Smooth muscle cell (in vitro differentiated cells): ENCODE data around the gene MINDY4. TPM values are rescaled to one million over a fixed set of nuclear protein-coding genes. Genes with fewer than 3 reads are reported as not detected.

Experiments
- DNase-seq: peaks from one replicate; lab custom pipeline; 2025; ENCODE audit not compliant: unreplicated experiment; lab: John Stamatoyannopoulos, UW
- H2AFZ ChIP-seq: fragments of 200-600 bp; sonication (generic); 2 replicates; pipeline ENCODE4 v1.6.0; 2016; ENCODE audit warnings: antibody characterized with exemption, low read depth, mild to moderate bottlenecking
- H3F3A ChIP-seq: fragments of 200-600 bp; sonication (generic); 2 replicates; pipeline ENCODE4 v1.6.0; 2017; ENCODE audit warnings: antibody characterized with exemption, low read depth
- H3K27ac ChIP-seq: fragments of 200-600 bp; sonication (generic); 2 replicates; pipeline ENCODE4 v1.5.1; 2016; ENCODE audit warnings: low read depth, mild to moderate bottlenecking
- H3K27me3 ChIP-seq: fragments of 200-600 bp; sonication (generic); 2 replicates; pipeline ENCODE4 v1.6.1; 2016; ENCODE audit warnings: low read depth, mild to moderate bottlenecking
- H3K36me3 ChIP-seq: fragments of 200-600 bp; sonication (generic); 2 replicates; pipeline ENCODE4 v1.5.1; 2016; ENCODE audit warnings: low read depth
- H3K4me1 ChIP-seq: fragments of 200-600 bp; sonication (generic); 2 replicates; pipeline ENCODE4 v1.5.1; 2016; ENCODE audit warnings: low read depth
- H3K4me2 ChIP-seq: fragments of 200-600 bp; sonication (generic); 2 replicates; pipeline ENCODE4 v1.6.0; 2016; ENCODE audit warnings: mild to moderate bottlenecking
- H3K4me3 ChIP-seq: fragments of 200-600 bp; sonication (generic); 2 replicates; pipeline ENCODE4 v1.5.1; 2016; ENCODE audit warnings: mild to moderate bottlenecking
- H3K79me2 ChIP-seq: fragments of 200-600 bp; sonication (generic); 2 replicates; pipeline ENCODE4 v1.6.0; 2016; ENCODE audit warnings: low read depth, mild to moderate bottlenecking
- H3K9ac ChIP-seq: fragments of 200-600 bp; sonication (generic); 2 replicates; pipeline ENCODE4 v1.6.0; 2016; ENCODE audit warnings: low read depth
- H3K9me3 ChIP-seq: fragments of 200-600 bp; sonication (generic); replicated peaks from 2 replicates; pipeline ENCODE4 v1.5.1; 2016; ENCODE audit warnings: low read depth
- H4K20me1 ChIP-seq: fragments of 200-600 bp; sonication (generic); 2 replicates; pipeline ENCODE4 v1.6.0; 2016; ENCODE audit warnings: low read depth
- WGBS: methylation state at CpG from one replicate; pipeline ENCODE4 v1.1.7; 2016; ENCODE audit warnings: low lambda C conversion rate; 5-methylcytosine and 5-hydroxymethylcytosine counted together
- polyA plus RNA-seq: library from polyadenylated mRNA; unstranded; fragments of >200 nt; fragmentation: Nextera tagmentation; extraction: Ambion mirVana; gene quantifications from 2 replicates; pipeline ENCODE4 v1.2.1, GENCODE V29; 2016
- total RNA-seq: library from RNA; depleted of rRNA; stranded (reverse); fragments of >200 nt; gene quantifications from 2 replicates; pipeline ENCODE4 v1.2.3, GENCODE V29; 2014
- TF ChIP-seq, protein P1 (sequence below): fragments of 200-600 bp; sonication (generic); IDR thresholded peaks from 2 replicates; pipeline ENCODE4 v1.5.1; 2017; ENCODE audit warnings: borderline replicate concordance, mild to moderate bottlenecking, antibody characterized with exemption; ENCODE audit not compliant: insufficient read depth, poor library complexity, severe bottlenecking

MINDY4 gene
- total and polyA plus RNA-seq, 2 experiments from 2014 or later, result 4.9 to 5.3 TPM

DNA sequence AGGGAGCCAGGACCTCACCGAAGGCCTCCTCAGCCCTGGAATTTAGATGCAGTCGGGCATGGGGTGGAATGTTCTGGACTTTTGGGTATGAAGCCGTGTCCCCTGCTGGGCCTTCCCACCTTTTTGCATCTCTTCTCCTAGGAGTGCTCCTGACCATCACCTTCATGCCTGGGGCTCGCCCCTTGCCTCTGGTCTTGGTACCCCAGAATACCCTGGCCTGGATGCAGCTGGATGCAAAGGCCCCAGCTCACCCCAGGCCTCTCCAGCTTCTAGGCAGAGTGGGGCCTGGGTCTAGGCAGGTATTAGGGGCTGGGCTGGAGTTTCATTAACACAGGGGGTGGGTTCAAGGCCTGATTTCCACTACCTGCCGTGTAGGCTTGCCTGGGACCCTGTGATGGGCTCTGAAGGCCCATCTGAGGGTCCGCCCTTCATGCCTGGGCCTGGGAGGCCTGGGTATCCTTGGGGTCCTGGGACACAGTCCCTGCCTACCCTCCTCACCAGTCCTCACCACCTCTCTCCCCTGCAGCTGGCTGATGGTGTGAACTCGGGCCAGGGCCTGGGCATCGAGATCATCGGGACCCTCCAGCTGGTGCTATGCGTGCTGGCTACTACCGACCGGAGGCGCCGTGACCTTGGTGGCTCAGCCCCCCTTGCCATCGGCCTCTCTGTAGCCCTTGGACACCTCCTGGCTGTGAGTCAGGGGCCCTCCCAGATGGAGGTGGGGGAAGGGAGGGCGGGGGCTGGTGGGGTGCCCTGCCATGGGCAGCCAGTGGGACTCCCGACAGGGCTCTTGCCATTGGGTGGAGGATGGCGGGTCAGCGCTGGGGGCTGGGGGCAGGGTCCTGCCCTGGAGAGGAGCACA is 150.6 kb downstream of the MINDY4 start:
- peak overlapping the region; percentile 32 for H3K9ac ChIP-seq
- WGBS, result 88% methylated on average over 19 of the region's 19 CpGs
- H2AFZ ChIP-seq, result no peak overlapping the region

DNA sequence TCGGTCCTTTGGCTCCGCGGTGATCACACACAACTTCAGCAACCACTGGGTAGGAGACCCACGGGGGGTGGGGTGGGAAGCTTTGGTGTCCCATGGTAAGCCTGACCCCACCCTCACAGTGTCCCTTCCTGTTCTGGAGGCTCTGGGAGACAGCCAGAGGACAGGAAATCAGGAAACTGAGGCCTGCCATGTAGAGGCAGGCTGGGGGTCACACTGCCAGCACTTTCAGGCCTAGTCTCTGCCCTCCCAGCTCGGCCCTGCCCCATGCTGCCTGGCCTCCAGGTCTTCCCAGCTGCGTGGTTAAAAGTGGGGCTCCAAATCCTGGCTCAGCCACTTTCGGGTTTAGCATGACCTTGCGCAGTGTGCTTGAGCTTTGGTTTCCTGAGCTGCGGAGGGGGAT is 151.4 kb downstream of the MINDY4 start:
- WGBS, result 85% methylated on average over 9 of the region's 9 CpGs
- Histone ChIP-seq H3K9ac (no peak overlapping the region), H3K27me3 (no peaks in the 10 kb centered on the region)

More for the DNA sequence above, 150.6 kb downstream of the MINDY4 start:
- Histone ChIP-seq H3K79me2 (peaks cover 47% of the 10 kb centered on the region), H3K4me3 (no peak overlapping the region), H4K20me1 (peaks cover 87% of the 10 kb centered on the region), H3K27me3 (no peaks in the 10 kb centered on the region), H3K27ac (peak overlapping the region; percentile 78), H3F3A (peaks cover 39% of the 10 kb centered on the region), H3K36me3 (peaks cover 5% of the 10 kb centered on the region), H3K4me1 (peaks cover 17% of the 10 kb centered on the region), H3K9me3 (no peaks in the 10 kb centered on the region), H3K4me2 (peak overlapping the region; percentile 58)
- no peak for DNase-seq
- TF ChIP-seq, protein P1, sequence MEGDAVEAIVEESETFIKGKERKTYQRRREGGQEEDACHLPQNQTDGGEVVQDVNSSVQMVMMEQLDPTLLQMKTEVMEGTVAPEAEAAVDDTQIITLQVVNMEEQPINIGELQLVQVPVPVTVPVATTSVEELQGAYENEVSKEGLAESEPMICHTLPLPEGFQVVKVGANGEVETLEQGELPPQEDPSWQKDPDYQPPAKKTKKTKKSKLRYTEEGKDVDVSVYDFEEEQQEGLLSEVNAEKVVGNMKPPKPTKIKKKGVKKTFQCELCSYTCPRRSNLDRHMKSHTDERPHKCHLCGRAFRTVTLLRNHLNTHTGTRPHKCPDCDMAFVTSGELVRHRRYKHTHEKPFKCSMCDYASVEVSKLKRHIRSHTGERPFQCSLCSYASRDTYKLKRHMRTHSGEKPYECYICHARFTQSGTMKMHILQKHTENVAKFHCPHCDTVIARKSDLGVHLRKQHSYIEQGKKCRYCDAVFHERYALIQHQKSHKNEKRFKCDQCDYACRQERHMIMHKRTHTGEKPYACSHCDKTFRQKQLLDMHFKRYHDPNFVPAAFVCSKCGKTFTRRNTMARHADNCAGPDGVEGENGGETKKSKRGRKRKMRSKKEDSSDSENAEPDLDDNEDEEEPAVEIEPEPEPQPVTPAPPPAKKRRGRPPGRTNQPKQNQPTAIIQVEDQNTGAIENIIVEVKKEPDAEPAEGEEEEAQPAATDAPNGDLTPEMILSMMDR, result no peak

DNA sequence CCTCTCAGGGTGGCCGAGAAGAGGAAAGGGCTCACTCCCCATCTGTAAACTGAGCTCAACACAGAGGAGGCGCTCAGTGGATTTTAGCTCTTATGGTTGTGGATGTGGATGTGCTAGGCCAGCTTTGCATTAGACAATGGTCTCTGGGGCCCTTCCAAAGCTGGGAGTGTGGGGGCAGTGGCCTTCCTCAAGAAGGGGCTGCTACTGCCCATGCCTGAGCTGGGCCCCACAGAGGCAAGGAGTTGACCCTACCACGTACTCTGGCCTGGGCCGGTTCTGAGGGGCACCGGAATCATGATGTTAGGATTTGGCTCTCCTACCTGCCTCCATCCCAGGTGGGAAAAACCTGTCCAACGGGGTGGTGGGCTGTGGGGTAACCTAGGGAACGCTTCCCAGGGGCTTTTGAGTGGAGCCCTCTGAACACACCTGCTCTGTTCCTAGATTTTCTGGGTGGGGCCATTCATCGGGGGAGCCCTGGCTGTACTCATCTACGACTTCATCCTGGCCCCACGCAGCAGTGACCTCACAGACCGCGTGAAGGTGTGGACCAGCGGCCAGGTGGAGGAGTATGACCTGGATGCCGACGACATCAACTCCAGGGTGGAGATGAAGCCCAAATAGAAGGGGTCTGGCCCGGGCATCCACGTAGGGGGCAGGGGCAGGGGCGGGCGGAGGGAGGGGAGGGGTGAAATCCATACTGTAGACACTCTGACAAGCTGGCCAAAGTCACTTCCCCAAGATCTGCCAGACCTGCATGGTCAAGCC is 152.0 kb downstream of the MINDY4 start:
- H3K4me1 ChIP-seq, result peaks cover 11% of the 10 kb centered on the region
- no peak for DNase-seq
- no peak overlapping the region for H2AFZ ChIP-seq
- H3K4me2 ChIP-seq, result no peak overlapping the region
- H3K4me3 ChIP-seq, result no peak overlapping the region
- no peaks in the 10 kb centered on the region for H3K27me3 ChIP-seq
- WGBS, result 97% methylated on average over 19 of the region's 19 CpGs
- H3K27ac ChIP-seq, result peak overlapping the region; percentile 78
- H3K36me3 ChIP-seq, result peaks cover 5% of the 10 kb centered on the region
- H3K9me3 ChIP-seq, result no peaks in the 10 kb centered on the region
- no peak overlapping the region for H3K9ac ChIP-seq
- H4K20me1 ChIP-seq, result peaks cover 73% of the 10 kb centered on the region
- TF ChIP-seq, protein P1, result no peak
- H3F3A ChIP-seq, result peaks cover 38% of the 10 kb centered on the region
- H3K79me2 ChIP-seq, result peaks cover 33% of the 10 kb centered on the region

More for the DNA sequence above, 151.4 kb downstream of the MINDY4 start:
- TF ChIP-seq, protein P1, result no peak
- Histone ChIP-seq H3F3A (peaks cover 39% of the 10 kb centered on the region), H3K4me2 (no peak overlapping the region), H3K36me3 (peaks cover 5% of the 10 kb centered on the region), H3K79me2 (peaks cover 39% of the 10 kb centered on the region), H4K20me1 (peaks cover 79% of the 10 kb centered on the region), H2AFZ (no peak overlapping the region), H3K9me3 (no peaks in the 10 kb centered on the region), H3K4me3 (no peak overlapping the region), H3K27ac (peak overlapping the region; percentile 78), H3K4me1 (peaks cover 11% of the 10 kb centered on the region)
- DNase-seq, result no peak
